ENCODE measurements around the gene CBLB.
"Not testable (repeated sequence)": the region's sequence is repeated elsewhere in the genome, so short reads cannot be mapped to it uniquely, and the experiment has no call there.

The CBLB gene

GRCh38 chr3:105816833-105817232, 52.0 kb downstream of the CBLB start:
- DNase-seq (ENCODE audit: low read depth), result no peak

- DNase-seq (ENCODE audit: low read depth), result not testable (repeated sequence)
Measured at GRCh38 chr3:105815331-105815730, 53.5 kb downstream of the CBLB start.

GRCh38 chr3:105813710-105814109, 55.1 kb downstream of the CBLB start:
- DNase-seq (ENCODE audit: low read depth), result no peak

DNA sequence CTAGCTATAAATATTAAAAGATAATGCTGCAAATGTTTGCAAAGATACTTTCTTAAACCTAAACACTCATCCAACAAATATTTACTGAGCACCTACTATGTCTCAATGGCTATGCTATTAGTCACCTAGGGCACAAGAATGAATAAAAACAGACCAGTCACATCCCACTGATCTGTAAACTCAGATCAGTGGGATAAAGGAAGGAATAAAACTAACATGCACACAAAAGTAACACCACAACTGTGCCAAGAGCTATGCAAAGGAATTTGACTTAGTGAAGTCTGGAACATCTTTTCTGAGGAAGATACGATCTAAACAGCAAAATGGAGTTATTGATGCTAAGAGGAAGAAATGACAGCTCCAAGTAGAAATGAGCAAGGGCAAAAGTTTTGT, 56.6 kb downstream of the CBLB start:
- DNase-seq (ENCODE audit: low read depth), result no peak

DNA sequence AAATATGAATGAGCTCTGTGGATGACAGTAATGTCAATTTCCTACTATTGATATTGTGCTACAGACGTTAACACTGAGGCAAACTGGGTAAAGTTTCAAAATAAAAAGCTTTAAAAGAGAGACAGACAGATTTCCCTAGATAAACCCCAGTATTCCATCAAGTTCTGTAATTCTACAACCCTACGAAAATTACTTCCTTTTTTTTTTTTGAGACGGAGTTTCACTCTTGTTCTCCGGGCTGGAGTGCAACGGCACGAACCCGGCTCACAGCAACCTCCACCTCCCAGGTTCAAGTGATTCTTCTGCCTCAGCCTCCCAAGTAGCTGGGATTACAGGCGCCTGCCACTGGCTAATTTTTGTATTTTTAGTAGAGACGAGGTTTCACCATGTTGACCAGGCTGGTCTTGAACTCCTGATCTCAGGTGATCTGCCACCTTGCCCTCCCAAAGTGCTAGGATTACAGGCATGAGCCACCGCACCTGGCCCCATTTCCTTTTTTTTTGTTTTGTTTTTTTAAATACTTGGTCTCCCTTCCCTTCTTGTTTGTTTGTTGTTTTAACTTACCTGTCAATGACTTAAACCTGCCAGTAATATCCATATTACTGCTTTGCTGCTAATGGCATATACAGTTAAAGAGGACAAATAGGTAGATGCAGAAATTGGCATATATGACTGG, 57.2 kb downstream of the CBLB start:
- no peak for DNase-seq (ENCODE audit: low read depth)

DNA sequence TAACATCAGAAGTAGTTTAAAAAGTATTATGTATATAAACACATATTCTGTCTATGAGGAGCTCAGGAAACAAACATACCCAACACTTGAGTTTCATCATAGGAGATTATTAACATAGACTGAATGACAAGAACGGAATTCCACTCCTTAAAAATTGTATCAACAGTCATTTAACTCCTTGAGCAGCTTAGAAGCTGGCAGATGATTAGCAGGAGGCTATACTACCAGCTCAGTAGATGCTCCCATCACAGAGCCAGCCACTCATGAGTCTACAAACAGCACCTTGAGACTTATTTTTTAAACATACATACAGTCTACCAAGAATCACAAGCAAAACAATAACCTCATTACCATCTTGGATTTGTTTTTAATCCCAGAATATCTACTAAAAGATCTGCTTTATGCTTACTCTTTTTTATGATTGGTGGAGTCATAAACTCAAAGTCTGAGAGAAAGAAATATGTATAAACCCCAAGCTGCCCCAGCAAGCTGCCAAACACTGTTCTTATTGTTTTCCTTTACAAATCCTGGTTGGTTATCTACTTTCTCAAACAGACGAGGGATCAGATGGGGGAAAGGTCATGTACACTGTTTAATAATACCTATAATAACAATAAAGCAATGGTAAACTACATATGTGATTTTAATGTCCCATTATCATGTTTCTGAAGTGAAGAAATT, 59.5 kb downstream of the CBLB start:
- no peak for DNase-seq (ENCODE audit: low read depth)

GRCh38 chr3:105807701-105808100, 61.1 kb downstream of the CBLB start:
- DNase-seq (ENCODE audit: low read depth), result no peak

DNA sequence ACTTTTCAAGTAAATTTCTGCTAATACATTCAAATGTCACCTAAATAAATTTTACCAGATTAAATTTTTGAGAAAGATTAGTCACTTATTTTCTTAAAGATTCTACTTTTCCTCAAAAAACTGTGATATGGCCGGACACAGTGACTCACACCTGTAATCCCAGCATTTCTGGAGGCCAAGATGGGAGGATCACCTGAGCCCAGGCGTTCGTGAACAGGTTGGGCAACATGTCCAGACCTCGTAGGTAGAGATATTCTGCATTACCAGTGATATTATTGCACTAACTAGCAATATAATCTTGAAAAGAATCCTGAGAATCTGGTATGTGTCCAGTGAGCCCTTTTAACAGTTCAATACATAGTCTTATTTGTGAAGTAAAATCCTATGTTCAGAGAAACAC, 61.7 kb downstream of the CBLB start:
- no peak for DNase-seq (ENCODE audit: low read depth)

- no peak for DNase-seq (ENCODE audit: low read depth)
Measured at GRCh38 chr3:105806359-105806758, 62.5 kb downstream of the CBLB start.

DNA sequence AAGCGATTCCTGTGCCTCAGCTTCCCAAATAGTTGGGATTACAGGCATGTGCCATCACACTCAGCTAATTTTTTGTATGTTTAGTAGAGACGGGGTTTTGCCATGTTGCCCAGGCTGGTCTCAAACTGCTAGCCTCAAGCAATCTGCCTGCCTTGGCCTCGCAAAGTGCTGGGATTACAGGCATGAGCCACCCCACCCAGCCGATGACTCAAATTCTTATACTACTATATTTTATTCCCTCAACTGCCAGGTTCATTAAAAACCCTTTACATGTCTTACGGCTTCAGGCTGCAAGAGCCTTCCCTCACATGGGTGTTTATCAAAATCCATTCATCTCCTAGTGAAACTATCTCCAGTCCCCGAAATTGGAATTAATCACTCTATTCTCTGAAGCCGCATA, 63.4 kb downstream of the CBLB start:
- DNase-seq (ENCODE audit: low read depth), result no peak

- no peak for DNase-seq (ENCODE audit: low read depth)
Measured at GRCh38 chr3:105802118-105802706, 66.6 kb downstream of the CBLB start.

- DNase-seq (ENCODE audit: low read depth), result no peak
Measured at GRCh38 chr3:105801397-105801796, 67.4 kb downstream of the CBLB start.

DNA sequence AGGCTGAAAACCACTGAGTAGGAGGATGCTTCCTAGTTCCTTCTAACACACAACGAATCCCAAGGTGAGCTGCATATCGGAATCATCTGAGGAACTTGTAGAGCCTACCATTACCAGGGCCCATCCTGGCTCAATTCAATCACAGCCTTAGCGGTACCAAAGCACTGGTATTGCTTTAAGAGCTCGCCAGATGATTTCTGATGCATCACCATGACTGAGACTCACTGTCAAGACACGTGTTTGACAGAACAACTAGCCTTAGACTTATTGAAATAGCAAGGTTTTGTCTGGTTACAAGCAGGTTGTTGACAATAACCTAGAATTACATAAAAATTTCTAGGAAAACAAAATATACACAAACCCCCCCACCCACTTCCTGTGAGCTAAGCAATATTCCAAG, 68.5 kb downstream of the CBLB start:
- no peak for DNase-seq (ENCODE audit: low read depth)

GRCh38 chr3:105799286-105799685, 69.5 kb downstream of the CBLB start:
- DNase-seq (ENCODE audit: low read depth), result no peak

- no peak for DNase-seq (ENCODE audit: low read depth)
Measured at GRCh38 chr3:105798381-105798934, 70.4 kb downstream of the CBLB start.

GRCh38 chr3:105793040-105793439, 75.8 kb downstream of the CBLB start:
- no peak for DNase-seq (ENCODE audit: low read depth)

- DNase-seq (ENCODE audit: low read depth), result no peak
Measured at GRCh38 chr3:105791919-105792786, 76.7 kb downstream of the CBLB start.

DNA sequence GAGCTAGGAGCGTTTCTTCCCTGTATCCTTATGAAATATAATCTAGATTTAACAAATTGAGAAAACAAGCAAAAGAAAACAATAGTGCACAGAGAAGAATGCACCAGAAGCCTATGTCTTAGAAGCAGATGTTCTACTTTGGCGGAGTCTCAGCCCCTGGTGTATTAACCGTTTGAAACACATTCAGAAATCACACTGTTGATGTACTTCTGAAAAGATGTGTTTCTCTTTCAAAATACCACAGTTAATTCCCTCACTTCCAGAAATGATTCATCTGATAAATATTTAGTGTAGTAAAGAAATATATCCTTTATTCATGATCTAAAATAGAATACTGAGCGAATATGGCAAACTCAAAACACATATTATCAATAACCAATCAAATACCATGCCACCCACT, 77.7 kb downstream of the CBLB start:
- no peak for DNase-seq (ENCODE audit: low read depth)

- no peak for DNase-seq (ENCODE audit: low read depth)
Measured at GRCh38 chr3:105790534-105790933, 78.3 kb downstream of the CBLB start.

GRCh38 chr3:105788593-105788992, 80.2 kb downstream of the CBLB start:
- DNase-seq (ENCODE audit: low read depth), result no peak

DNA sequence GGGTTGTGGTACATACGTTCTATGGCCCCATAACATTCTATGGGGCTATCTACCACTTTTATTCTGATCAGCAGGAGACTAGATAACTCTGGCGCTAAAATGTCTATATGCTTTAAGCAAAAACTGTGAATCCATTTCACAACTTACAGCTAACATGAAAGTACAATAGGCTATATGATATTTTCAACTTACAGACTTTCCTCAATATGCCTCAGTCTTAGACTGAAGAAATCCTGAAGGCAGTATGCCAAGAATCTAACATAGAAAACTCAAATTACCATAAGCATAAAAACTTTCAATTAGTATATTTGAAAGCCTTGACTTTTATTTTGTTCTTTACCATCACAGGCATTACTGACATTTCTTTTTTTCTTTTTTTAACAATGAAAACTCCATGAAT, 81.4 kb downstream of the CBLB start:
- DNase-seq (ENCODE audit: low read depth), result no peak

- no peak for DNase-seq (ENCODE audit: low read depth)
Measured at GRCh38 chr3:105786990-105787389, 81.8 kb downstream of the CBLB start.

Measured in stimulated activated CD8-positive, alpha-beta memory T cell treated with anti-CD3 and anti-CD28 coated beads, Interleukin-4, amount 100 ng/mL, for 24 hours (primary cell).